ENCODE measurements around the gene CR2.
"Not testable (repeated sequence)": the region's sequence is repeated elsewhere in the genome, so short reads cannot be mapped to it uniquely, and the experiment has no call there.

The CR2 gene

GRCh38 chr1:207514890-207515289 is 60.8 kb downstream of the CR2 start:
- no peak for DNase-seq

- DNase-seq = no peak
Measured at GRCh38 chr1:207516729-207517128, 62.6 kb downstream of the CR2 start.

- DNase-seq = no peak
Measured at GRCh38 chr1:207518608-207519236, 64.6 kb downstream of the CR2 start.

GRCh38 chr1:207519505-207520399 is 65.6 kb downstream of the CR2 start:
- DNase-seq = no peak

GRCh38 chr1:207520400-207521345 is 66.5 kb downstream of the CR2 start:
- not testable (repeated sequence) for DNase-seq

- DNase-seq = not testable (repeated sequence)
Measured at GRCh38 chr1:207525239-207525638, 71.1 kb downstream of the CR2 start.

GRCh38 chr1:207528401-207528800 is 74.3 kb downstream of the CR2 start:
- DNase-seq = not testable (repeated sequence)

GRCh38 chr1:207536263-207536662 is 82.1 kb downstream of the CR2 start:
- not testable (repeated sequence) for DNase-seq

Measured in NCI-H2107 (cell line).